Measurements from ENCODE around the gene FAM170B.

Gene FAM170B

GRCh38 chr10:49118430-49119074, 15.3 kb downstream of the FAM170B start:
- no peak for DNase-seq

GRCh38 chr10:49117376-49118070, 16.3 kb downstream of the FAM170B start:
- DNase-seq, result no peak

- DNase-seq, result no peak
Measured at GRCh38 chr10:49116509-49117375, 17.1 kb downstream of the FAM170B start.

- no peak for DNase-seq
Measured at GRCh38 chr10:49115796-49116508, 17.9 kb downstream of the FAM170B start.

- peak; percentile 61 for DNase-seq
Measured at GRCh38 chr10:49115015-49115795, 18.6 kb downstream of the FAM170B start, which contains the start of gene VSTM4. VSTM4 (minus strand) TSS chr10:49115522; CDS start chr10:49115485, 37 bp downstream.

GRCh38 chr10:49114718-49115014, 19.2 kb downstream of the FAM170B start:
- DNase-seq, result no peak

GRCh38 chr10:49113741-49114141, 20.1 kb downstream of the FAM170B start:
- DNase-seq, result no peak

- no peak for DNase-seq
Measured at GRCh38 chr10:49112851-49113250, 21.0 kb downstream of the FAM170B start.

- DNase-seq, result no peak
Measured at GRCh38 chr10:49112098-49112497, 21.7 kb downstream of the FAM170B start.

- no peak for DNase-seq
Measured at GRCh38 chr10:49111320-49111698, 22.5 kb downstream of the FAM170B start.

- no peak for DNase-seq
Measured at GRCh38 chr10:49110684-49111319, 23.0 kb downstream of the FAM170B start.

- peak; percentile 64 for DNase-seq
Measured at GRCh38 chr10:49109669-49110340, 24.0 kb downstream of the FAM170B start.

GRCh38 chr10:49108656-49109055, 25.2 kb downstream of the FAM170B start:
- no peak for DNase-seq

- no peak for DNase-seq
Measured at GRCh38 chr10:49107887-49108267, 25.9 kb downstream of the FAM170B start.

GRCh38 chr10:49107111-49107886, 26.5 kb downstream of the FAM170B start:
- no peak for DNase-seq

GRCh38 chr10:49106451-49106850, 27.4 kb downstream of the FAM170B start:
- DNase-seq, result no peak

GRCh38 chr10:49105076-49105475, 28.7 kb downstream of the FAM170B start:
- no peak for DNase-seq

GRCh38 chr10:49104323-49104722, 29.5 kb downstream of the FAM170B start:
- DNase-seq, result no peak

- no peak for DNase-seq
Measured at GRCh38 chr10:49103761-49104160, 30.1 kb downstream of the FAM170B start.

- DNase-seq, result no peak
Measured at GRCh38 chr10:49099046-49099445, 34.8 kb downstream of the FAM170B start.
